Middle frontal gyrus (tissue), 1 donor: Measurements from ENCODE around the gene ASB4.
"Not testable (repeated sequence)": the region's sequence is repeated elsewhere in the genome, so short reads cannot be mapped to it uniquely, and the experiment has no call there.

Source experiments
- DNase-seq: peaks from one replicate; pipeline ENCODE4 v3.0.0-alpha.2; 2015; ENCODE audit warnings: low spot score; ENCODE audit errors: extremely low spot score

ASB4 gene

DNA sequence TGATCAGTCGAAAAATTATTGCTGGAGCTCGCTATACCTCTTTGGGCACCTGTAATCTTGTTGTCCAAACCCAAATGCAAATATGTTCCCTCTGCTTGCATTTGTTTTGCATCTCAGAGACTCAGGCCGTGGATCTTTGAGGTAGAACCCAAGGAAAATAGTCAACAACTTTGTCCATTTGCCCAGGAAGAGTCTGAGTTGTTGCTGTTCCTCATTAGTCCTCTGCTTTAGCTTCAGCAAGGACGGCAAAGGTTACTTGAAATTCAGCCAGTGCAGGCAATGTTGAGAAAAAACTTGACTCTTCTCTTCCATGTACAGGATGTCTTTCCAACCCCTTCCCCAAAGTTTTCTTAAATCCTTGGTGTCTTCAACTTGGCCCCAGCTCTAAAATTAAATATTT lies 64.8 kb downstream of the ASB4 start:
- DNase-seq = no peak

DNA sequence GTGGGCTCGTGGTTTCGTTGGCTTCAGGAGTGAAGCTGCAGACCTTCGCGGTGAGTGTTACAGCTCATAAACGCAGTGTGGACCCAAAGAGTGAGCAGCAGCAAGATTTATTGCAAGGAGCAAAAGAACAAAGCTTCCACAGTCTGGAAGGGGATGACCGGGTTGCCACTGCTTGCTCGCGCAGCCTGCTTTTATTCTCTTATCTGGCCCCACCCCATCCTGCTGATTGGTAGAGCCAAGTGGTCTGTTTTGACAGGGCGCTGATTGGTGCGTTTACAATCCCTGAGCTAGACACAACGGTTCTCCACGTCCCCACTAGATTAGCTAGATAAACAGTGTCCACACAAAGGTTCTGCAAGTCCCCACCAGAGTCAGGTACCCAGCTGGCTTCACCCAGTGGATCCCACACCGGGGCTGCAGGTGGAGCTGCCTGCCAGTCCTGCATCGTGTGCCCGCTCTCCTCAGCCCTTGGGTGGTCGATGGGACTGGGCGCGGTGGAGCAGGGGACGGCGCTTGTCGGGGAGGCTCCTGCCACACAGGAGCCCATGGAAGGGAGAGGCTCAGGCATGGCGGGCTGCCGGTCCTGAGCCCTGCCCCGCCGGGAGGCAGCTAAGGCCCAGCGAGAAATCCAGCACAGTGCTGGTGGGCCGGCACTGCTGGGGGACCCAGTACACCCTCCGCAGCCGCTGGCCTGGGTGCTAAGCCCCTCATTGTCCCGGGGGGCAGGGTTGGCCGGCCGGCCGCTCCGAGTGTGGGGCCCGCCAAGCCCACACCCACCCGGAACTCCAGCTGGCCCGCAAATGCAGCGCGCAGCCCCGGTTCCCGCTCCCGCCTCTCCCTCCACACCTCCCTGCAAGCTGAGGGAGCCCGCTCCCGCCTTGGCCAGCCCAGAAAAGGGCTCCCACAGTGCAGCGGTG lies 66.5 kb downstream of the ASB4 start:
- not testable (repeated sequence) for DNase-seq

DNA sequence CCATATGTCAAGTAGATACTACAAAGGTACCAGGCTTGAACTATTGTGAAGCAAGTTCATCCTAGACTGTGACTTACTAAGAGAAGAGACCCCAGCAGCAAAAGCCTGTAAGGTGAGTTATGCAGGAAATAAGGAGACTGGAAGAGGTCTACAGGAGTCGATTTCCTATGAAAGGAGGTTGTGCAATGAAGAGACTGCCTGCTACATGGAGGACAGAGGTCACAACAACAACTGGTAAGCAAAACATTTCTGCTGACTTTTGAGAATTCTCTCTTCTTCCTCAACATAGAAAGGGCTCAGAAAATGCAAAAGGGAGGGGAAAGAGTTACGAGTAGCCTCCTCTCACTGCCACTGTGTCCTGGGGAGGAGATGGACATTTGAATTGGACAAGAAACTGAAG lies 68.2 kb downstream of the ASB4 start:
- DNase-seq = no peak

DNA sequence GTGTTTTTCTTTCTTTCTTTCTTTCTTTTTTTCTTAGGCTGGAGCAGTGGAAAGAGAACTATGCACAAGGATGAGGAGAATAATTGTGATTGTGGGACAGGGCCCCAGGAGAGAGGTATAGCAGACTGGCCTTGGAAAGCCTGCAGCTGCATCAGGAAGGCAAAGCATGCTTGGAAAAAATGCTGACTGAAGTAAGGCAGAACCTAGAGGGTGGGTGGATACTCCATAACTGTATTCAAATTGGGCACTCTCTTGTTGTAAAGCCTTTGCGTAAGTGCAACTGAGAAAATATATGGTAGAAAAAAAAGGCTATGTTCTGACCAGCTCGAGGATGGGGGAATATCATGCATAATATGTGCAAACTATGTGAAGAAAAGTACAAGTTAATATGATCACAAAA lies 71.0 kb downstream of the ASB4 start:
- no peak for DNase-seq

DNA sequence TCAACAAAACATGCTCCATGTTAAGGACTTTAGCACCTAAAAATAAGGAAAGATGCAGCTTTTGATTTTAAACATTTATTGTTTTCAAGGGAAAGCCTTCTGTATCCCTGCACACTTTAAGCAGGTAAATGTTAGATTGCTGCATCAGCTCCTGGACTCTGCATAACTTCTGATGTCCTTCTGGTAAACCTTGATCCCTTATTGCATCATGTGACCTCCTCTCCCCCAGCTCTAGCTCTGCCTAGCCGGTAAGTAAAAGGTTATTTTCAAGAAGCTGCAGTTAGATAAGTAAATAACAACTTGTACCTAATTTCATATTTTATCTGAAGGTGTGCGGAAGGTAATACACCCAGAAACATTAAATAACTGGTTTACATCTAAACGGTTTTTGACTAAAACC lies 73.1 kb downstream of the ASB4 start:
- DNase-seq = no peak

DNA sequence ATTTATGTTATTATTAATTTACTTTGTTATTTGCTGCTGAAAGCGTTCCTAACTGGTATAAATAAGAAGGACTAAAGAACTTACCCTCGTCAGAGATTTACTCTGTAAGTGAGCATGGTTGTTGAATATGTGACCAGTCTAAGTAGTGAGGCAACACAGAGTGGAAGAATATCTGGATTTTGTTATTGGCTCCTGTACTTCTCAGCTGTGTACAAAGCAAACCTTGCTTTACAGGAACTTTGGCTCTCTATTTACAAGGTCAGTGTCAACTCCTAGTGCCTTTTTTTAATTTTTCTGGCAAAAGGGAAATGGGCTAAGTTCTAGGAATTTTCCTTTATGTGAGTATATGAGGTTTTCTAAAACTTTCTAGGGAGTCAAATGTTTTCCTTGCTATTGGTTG lies 74.9 kb downstream of the ASB4 start:
- no peak for DNase-seq

DNA sequence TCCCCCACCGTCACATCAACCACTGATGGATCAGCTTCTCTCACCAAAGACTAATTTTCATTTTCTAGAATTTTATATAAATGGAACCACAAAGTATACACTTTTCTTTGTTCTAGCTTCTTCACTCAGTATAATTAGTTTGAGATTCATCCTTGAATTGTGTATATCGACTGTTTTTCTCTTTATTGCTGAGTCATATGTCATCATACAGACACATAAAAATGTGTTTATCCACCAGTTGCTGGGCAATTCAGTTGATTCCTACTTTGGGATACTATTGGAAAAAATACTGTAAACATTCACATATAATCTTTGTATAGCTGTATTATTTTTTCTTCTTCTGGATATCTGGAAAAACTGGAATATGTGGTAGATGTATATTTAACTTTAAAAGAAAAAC lies 84.0 kb downstream of the ASB4 start:
- no peak for DNase-seq

DNA sequence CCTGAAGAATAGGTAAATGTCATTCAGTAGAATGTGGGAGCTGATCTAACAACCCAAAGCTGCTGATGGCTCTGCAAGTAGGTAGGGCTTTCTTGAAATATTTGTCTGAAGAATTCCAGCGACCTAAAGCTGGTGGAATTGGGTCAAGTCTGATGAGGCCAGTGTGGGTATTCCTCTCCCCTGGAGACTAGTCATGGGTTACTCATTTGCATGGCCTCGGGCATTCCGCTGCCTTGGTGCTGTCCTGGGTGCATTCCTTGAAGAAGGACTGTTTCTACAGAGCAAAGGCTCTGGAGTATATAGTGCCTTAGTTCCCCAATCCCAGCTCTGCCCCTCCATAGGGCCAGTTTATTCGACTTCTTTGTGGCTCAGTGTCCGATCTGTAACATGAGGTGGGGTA lies 91.4 kb downstream of the ASB4 start:
- no peak for DNase-seq

DNA sequence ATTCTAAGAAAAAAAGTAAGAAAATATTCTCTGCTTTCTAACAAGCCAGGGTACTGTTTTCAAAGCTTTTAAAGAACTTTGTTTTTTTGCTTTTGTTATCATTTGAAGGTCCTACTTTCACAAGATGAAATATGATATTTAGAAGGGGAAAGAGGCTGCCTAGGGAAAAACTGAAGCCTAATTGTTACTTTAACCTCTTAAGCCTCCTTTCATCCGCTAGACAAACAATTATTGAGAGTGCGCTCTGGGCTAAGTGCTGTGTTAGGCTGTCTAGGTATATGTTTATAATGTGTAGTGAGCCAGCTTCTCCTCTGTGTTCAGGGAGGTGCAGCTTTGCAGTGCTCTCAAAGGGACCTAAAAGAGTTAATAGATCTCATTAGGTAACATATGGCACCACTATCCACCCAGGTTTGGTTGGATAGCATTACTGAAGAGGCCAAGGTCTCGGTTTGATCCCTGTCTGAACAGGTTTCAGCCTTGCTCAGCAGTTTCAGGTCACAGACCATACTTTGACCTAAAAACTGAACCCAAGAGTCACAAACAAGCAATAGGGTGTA lies 92.6 kb downstream of the ASB4 start:
- no peak for DNase-seq

DNA sequence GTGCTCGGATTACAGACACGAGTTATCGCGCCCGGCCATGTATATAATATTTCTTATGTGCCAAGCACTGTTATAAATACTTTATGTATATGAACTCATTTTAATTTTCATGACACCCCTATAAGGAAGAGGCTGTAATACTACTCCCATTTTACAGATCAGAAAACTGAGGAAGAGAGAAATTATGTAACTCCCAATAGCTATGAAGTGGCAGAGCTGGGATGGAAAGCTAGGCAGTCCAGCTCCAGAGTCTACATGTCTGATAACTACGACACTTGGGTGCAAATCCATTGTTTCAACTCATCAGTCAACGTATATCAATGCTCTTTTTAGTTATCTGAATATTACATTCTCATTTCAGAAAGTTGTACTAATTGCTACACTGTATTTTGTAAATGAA lies 93.6 kb downstream of the ASB4 start:
- no peak for DNase-seq

DNA sequence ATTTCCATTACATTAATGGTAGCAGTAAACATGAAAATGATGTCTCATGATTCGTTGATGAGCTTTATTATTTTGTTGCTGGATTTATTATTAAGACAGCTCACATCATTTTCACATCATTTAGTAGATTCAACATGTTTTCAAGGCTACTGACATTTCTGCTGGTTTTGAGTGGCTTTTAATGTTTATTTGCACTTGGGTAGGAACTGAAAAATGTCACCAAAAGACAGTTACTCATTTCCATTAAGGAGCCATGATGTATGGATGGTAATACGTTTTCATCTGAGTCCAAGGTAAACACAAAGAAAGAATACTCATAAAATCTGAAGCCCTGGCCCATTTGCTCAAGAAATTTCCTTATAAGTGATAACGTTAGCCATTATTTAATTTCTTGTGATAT lies 95.7 kb downstream of the ASB4 start:
- no peak for DNase-seq

DNA sequence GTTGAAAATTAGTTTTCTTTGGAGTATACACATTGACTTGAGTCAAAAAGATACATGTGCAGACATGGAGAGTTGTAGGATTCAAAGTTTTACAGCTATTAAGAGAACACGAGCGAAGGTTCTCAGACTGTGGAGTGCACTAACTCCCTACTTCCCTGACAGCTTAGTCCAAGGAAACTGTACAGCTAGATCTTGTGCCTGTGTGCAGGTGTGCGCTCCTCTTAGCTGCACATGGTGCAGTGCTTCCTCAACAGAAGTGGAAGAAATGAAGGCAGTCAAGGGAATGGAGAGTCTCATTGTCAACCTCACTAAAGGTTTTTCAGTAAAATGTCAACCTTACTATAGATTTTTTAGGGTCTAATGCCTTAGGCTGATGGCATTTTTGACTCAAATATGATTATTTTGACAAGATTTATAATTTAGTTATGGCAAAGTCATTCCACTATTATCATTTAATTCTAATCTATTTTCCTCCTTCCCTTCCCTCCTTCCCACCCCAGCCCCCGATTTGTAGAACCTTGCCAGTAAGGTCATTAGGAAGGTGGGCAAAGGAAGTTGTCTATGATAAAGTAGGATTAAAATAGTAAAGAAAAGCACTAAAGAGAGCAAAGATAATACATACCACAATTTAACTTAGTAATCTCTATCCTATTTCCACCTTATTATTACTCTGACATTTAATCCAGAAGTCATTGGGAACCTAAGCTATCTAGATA lies 97.0 kb downstream of the ASB4 start:
- DNase-seq = no peak

DNA sequence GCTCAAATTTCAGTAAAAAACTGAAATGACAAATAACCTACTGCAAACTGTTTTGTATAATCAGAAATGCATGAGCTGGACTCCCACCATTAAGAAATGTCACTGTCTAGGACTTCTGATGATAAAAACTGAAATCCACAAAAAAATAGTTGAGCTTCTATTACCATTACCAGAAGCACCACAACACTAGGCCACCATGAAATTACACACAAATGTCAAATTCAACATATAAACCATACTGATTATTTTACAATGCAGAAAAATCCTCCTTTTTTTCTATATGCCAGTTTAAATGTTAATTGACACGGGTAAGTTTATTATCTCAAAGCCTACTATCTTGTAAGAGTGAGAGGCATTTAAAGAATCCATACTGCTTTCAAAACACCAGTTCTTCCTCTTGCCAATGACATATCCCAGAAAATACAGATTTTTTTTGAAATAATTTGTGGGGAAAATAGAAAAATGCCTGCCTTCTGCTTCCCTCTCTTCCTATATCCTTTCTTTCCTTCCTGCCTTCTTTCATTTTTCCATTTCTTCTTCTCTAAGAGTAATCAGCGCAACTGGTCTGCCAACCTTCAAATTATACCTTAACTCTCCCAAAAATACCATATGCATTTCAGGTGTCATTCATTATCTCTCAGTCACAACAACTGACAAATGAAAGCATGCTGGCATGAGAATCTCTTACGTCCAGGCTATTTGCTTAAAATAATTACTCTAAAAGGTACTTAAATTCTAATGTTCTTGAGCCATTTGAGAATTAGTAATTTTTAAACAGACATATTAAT lies 98.3 kb downstream of the ASB4 start:
- no peak for DNase-seq

DNA sequence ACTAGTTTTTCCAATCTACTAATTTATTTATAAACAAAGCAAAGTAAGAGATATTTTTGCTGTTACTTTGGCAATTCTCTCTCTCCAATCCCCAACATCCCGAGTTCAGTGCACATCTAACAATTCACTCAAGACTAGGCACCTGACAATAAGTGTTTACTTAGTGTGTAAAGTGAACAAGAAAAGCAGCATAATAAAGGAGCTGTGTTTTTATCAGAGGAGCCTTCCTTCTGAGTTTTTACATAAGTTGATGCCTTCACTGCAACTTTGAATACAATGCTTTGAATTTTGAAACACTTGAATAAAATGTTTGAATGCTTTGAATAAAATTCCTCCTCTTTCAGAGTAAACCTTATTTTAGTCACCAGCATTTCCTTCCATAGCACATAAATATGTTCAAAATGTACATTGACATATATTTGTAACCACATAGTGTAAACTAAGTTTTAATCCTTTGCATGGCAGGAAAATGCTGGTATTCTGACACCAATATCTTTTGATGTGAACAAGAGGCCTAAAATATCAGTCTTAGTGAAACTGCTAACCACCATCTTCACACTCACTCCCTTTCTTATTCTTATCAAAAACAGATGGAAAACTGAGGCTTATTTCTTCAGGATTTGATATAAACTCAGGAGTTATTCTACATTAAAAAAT lies 99.2 kb downstream of the ASB4 start:
- no peak for DNase-seq

DNA sequence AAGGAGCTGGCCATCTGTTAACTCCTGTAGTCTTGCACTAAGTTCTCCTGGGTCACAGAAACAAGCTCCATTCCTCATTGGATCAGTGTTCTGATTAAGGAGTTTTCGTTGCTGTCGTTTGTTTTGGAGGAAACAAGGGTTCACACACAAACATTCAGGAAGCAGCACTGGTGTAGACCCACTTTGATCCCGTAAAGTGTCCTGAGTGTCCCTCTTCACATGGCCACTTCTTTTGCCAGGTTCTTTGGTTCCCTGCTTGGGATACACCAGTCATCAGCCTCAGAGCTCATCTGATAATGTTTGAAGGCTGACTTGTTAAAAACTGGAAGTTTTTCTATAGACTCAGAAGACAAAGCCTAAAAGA lies 99.7 kb downstream of the ASB4 start:
- no peak for DNase-seq

DNA sequence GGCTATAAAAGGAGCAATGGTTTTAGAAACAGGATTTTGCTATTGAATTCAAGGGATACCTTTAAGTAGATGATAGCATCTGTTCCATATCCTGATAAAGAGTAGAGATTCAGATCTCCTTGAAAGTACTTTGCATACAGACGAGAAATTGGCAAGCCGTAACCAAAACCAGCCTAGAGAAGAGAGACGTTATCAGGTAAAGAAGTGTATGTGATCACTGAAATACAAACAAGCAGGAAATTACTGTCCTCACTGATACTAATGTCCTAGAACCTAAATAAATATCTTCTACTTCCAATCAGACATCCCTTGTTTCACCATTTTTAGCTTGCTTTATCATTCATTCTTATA lies 101.2 kb downstream of the ASB4 start:
- no peak for DNase-seq

DNA sequence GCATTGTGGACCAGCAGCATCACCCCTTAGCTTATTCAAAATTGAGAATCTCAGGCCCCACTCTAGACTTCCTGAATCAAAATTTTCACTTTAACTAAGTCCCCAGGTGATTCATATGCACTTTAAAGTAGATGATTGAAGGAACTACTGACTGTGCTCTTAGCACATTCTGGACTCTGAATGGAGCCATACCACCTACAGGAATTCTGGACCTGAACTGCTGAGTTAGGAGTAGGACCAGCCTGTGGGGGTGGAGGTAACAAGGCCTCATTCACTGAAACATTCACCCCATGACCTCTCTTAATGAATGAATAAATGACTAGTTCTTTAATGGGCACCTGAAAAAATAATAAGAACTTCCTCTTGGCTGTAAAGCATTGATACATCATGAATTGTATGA lies 103.3 kb downstream of the ASB4 start:
- DNase-seq = no peak

DNA sequence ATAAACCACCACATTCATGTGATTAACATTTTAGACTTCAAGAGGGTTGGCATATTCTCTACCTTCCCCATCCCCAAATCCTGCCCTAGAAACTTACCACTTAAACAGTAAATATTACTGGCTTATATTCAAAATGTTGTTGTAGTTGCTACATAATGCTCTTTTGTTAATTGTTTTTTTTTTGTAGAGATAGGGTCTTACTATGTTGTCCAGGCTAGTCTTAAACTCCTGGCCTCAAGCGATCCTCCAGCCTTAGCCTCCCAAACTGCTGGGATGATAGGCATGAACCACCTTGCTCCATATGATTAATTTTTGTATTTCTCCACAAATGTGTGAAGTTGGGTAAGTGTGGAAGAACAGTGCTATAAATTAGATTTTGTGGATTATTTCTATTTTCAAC lies 104.0 kb downstream of the ASB4 start:
- no peak for DNase-seq
